IPS-18a (cell line): Measurements from ENCODE around the gene CACNA1D.

Experiments
- H3K27ac ChIP-seq: one replicate; pipeline ENCODE4 v1.5.1; 2013; ENCODE audit warnings: low read length
- H3K27me3 ChIP-seq: one replicate; pipeline ENCODE4 v1.6.1; 2013; ENCODE audit warnings: mild to moderate bottlenecking, low read length; ENCODE audit not compliant: control insufficient read depth, insufficient read depth
- H3K36me3 ChIP-seq: one replicate; pipeline ENCODE4 v1.6.1; 2013; ENCODE audit warnings: low read depth, low read length; ENCODE audit not compliant: control insufficient read depth
- H3K4me1 ChIP-seq: one replicate; pipeline ENCODE4 v1.6.1; 2013; ENCODE audit warnings: low read depth, low read length; ENCODE audit not compliant: control insufficient read depth
- H3K4me3 ChIP-seq: one replicate; pipeline ENCODE4 v1.5.1; 2013; ENCODE audit warnings: low read length
- H3K9ac ChIP-seq: one replicate; pipeline ENCODE4 v1.6.1; 2013; ENCODE audit warnings: mild to moderate bottlenecking, low read length, moderate library complexity
- H3K9me3 ChIP-seq: one replicate; pipeline ENCODE4 v1.6.1; 2013; ENCODE audit warnings: low read depth, low read length; ENCODE audit not compliant: control insufficient read depth

Gene CACNA1D

GRCh38 chr3:53496392-53496670, 1.9 kb downstream of the CACNA1D start:
- Histone ChIP-seq H3K9me3 (no peaks in the 10 kb centered on the region), H3K27ac (no peak overlapping the region), H3K9ac (no peak overlapping the region), H3K36me3 (no peaks in the 10 kb centered on the region), H3K4me3 (peak overlapping the region; percentile 62), H3K4me1 (peaks cover 10% of the 10 kb centered on the region), H3K27me3 (peaks cover 61% of the 10 kb centered on the region)

GRCh38 chr3:53496984-53497383, 2.6 kb downstream of the CACNA1D start:
- no peaks in the 10 kb centered on the region for H3K36me3 ChIP-seq
- no peak overlapping the region for H3K27ac ChIP-seq
- H3K9ac ChIP-seq: no peak overlapping the region
- H3K27me3 ChIP-seq: peaks cover 54% of the 10 kb centered on the region
- no peaks in the 10 kb centered on the region for H3K9me3 ChIP-seq
- H3K4me1 ChIP-seq: peaks cover 10% of the 10 kb centered on the region
- no peak overlapping the region for H3K4me3 ChIP-seq

- Histone ChIP-seq H3K4me1 (peaks cover 3% of the 10 kb centered on the region), H3K9me3 (no peaks in the 10 kb centered on the region), H3K27me3 (peaks cover 34% of the 10 kb centered on the region), H3K27ac (no peak overlapping the region), H3K9ac (no peak overlapping the region), H3K36me3 (no peaks in the 10 kb centered on the region), H3K4me3 (no peak overlapping the region)
Observed at GRCh38 chr3:53498806-53499641, 4.6 kb downstream of the CACNA1D start.

- Histone ChIP-seq H3K9ac (no peak overlapping the region), H3K36me3 (no peaks in the 10 kb centered on the region), H3K27me3 (peaks cover 28% of the 10 kb centered on the region), H3K27ac (no peak overlapping the region), H3K4me1 (peaks cover 3% of the 10 kb centered on the region), H3K9me3 (no peaks in the 10 kb centered on the region), H3K4me3 (no peak overlapping the region)
Observed at GRCh38 chr3:53500165-53500777, 5.9 kb downstream of the CACNA1D start.

GRCh38 chr3:53501178-53501577, 6.8 kb downstream of the CACNA1D start:
- Histone ChIP-seq H3K4me1 (peaks cover 1% of the 10 kb centered on the region), H3K27me3 (peaks cover 19% of the 10 kb centered on the region), H3K9me3 (no peaks in the 10 kb centered on the region), H3K36me3 (no peaks in the 10 kb centered on the region), H3K9ac (no peak overlapping the region), H3K4me3 (no peak overlapping the region), H3K27ac (no peak overlapping the region)

- H3K27ac ChIP-seq: no peak overlapping the region
- H3K9me3 ChIP-seq: no peaks in the 10 kb centered on the region
- H3K9ac ChIP-seq: no peak overlapping the region
- no peaks in the 10 kb centered on the region for H3K36me3 ChIP-seq
- H3K27me3 ChIP-seq: peaks cover 3% of the 10 kb centered on the region
- H3K4me3 ChIP-seq: no peak overlapping the region
- no peaks in the 10 kb centered on the region for H3K4me1 ChIP-seq
Observed at GRCh38 chr3:53502737-53503136, 8.3 kb downstream of the CACNA1D start.

- H3K9me3 ChIP-seq: no peaks in the 10 kb centered on the region
- no peaks in the 10 kb centered on the region for H3K4me1 ChIP-seq
Observed at GRCh38 chr3:53503195-53503594, 8.8 kb downstream of the CACNA1D start.

GRCh38 chr3:53506110-53506762, 11.8 kb downstream of the CACNA1D start:
- Histone ChIP-seq H3K4me1 (peaks cover 9% of the 10 kb centered on the region), H3K36me3 (no peaks in the 10 kb centered on the region), H3K9me3 (no peaks in the 10 kb centered on the region), H3K27me3 (peaks cover 6% of the 10 kb centered on the region), H3K4me3 (no peak overlapping the region), H3K9ac (no peak overlapping the region), H3K27ac (no peak overlapping the region)

More at GRCh38 chr3:53503195-53503594, 8.8 kb downstream of the CACNA1D start:
- Histone ChIP-seq H3K27me3 (no peaks in the 10 kb centered on the region), H3K27ac (no peak overlapping the region), H3K9ac (no peak overlapping the region), H3K36me3 (no peaks in the 10 kb centered on the region), H3K4me3 (no peak overlapping the region)

GRCh38 chr3:53506763-53507145, 12.3 kb downstream of the CACNA1D start:
- H3K27me3 ChIP-seq: peaks cover 10% of the 10 kb centered on the region
- H3K4me1 ChIP-seq: peaks cover 13% of the 10 kb centered on the region
- no peaks in the 10 kb centered on the region for H3K9me3 ChIP-seq
- H3K9ac ChIP-seq: no peak overlapping the region
- H3K4me3 ChIP-seq: no peak overlapping the region
- H3K36me3 ChIP-seq: no peaks in the 10 kb centered on the region
- H3K27ac ChIP-seq: no peak overlapping the region

GRCh38 chr3:53509494-53509893, 15.1 kb downstream of the CACNA1D start:
- no peak overlapping the region for H3K4me3 ChIP-seq
- peaks cover 17% of the 10 kb centered on the region for H3K4me1 ChIP-seq
- H3K9me3 ChIP-seq: no peaks in the 10 kb centered on the region
- no peaks in the 10 kb centered on the region for H3K36me3 ChIP-seq
- peaks cover 20% of the 10 kb centered on the region for H3K27me3 ChIP-seq
- no peak overlapping the region for H3K9ac ChIP-seq
- no peak overlapping the region for H3K27ac ChIP-seq

- peaks cover 20% of the 10 kb centered on the region for H3K27me3 ChIP-seq
- no peak overlapping the region for H3K27ac ChIP-seq
- no peaks in the 10 kb centered on the region for H3K9me3 ChIP-seq
- H3K9ac ChIP-seq: no peak overlapping the region
- no peak overlapping the region for H3K4me3 ChIP-seq
- H3K36me3 ChIP-seq: no peaks in the 10 kb centered on the region
- H3K4me1 ChIP-seq: peaks cover 17% of the 10 kb centered on the region
Observed at GRCh38 chr3:53510508-53510907, 16.1 kb downstream of the CACNA1D start.
